OCI-LY3 (cell line): Measurements from ENCODE around the gene MICALL1.

Experiments used
- H2AFZ ChIP-seq: fragments of 200-600, 300-600 bp; shearing (Covaris generic); 2 replicates; pipeline ENCODE4 v1.6.0; 2014; ENCODE audit warnings: antibody characterized with exemption, low read depth, low read length
- H3K27ac ChIP-seq: fragments of 200-600, 300-600 bp; sonication (generic); 2 replicates; pipeline ENCODE4 v1.5.1; 2014; ENCODE audit warnings: mild to moderate bottlenecking, low read length, moderate library complexity, mixed read lengths
- H3K27me3 ChIP-seq: fragments of 200-600, 300-600 bp; sonication (generic); 2 replicates; pipeline ENCODE4 v1.6.1; 2014; ENCODE audit warnings: low read depth, low read length, mixed read lengths
- H3K36me3 ChIP-seq: fragments of 200-600, 300-600 bp; sonication (generic); replicated peaks from 2 replicates; pipeline ENCODE3; 2014; ENCODE audit warnings: low read depth, low read length, mixed read lengths
- H3K4me1 ChIP-seq: fragments of 300-600, 200-600 bp; sonication (generic); 2 replicates; pipeline ENCODE4 v1.6.1; 2014; ENCODE audit warnings: low read length, mixed read lengths
- H3K4me2 ChIP-seq: fragments of 200-600, 300-600 bp; sonication (generic); 2 replicates; pipeline ENCODE4 v1.6.1; 2014; ENCODE audit warnings: low read length, mixed read lengths
- H3K4me3 ChIP-seq: fragments of 300-600, 200-600 bp; sonication (generic); 2 replicates; pipeline ENCODE4 v1.5.1; 2014; ENCODE audit warnings: antibody characterized with exemption, mild to moderate bottlenecking, low read length, moderate library complexity
- H3K79me2 ChIP-seq: fragments of 300-600, 200-600 bp; shearing (Covaris generic); 2 replicates; pipeline ENCODE4 v1.6.1; 2014; ENCODE audit warnings: mild to moderate bottlenecking, low read length, mixed read lengths
- H3K9ac ChIP-seq: fragments of 300-600, 200-600 bp; shearing (Covaris generic); 2 replicates; pipeline ENCODE4 v1.6.0; 2014; ENCODE audit warnings: mild to moderate bottlenecking, low read length, moderate library complexity
- H3K9me3 ChIP-seq: fragments of 200-600, 300-600 bp; shearing (Covaris generic); 2 replicates; pipeline ENCODE4 v1.6.1; 2014; ENCODE audit warnings: low read length, mixed read lengths; ENCODE audit not compliant: insufficient read depth
- H4K20me1 ChIP-seq: fragments of 200-600, 300-600 bp; sonication (generic); 2 replicates; pipeline ENCODE4 v1.6.1; 2016; ENCODE audit warnings: low read length, mixed read lengths; ENCODE audit not compliant: insufficient read depth
- EZH2phosphoT487 ChIP-seq: fragments of 200-600 bp; shearing (Covaris generic); IDR thresholded peaks from 2 replicates; pipeline ENCODE4 v1.6.1; 2018; ENCODE audit warnings: antibody characterized with exemption, mixed run types, low read depth
- TF ChIP-seq, protein P1 (sequence below): fragments of 200-600, 300-600 bp; sonication (generic); IDR thresholded peaks from 2 replicates; pipeline ENCODE4 v1.5.1; 2014; ENCODE audit warnings: antibody characterized with exemption, low read length, low read depth

MICALL1 gene

DNA sequence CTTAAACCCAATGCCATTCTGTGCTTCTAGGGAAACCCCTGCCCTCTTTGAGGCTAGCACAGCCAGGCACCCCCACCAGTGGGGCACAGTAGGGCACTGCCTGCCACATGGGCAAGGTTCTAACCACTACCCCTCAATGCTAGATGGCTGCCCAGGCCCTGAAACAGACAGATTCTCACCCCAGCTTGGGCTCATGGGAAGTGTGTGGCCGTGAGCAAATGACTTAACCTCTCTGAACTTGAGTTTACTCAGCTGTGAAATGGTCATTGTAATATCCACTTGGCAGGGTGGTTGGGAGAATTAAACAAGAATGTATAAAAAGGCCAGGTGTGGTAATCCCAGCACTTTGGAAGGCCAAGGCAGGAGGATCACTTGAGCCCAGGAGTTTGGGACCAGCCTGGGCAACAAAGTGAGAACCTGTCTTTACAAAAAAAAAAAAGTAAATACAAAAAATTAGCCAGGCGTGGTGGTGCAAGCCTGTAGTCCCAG is 24.9 kb downstream of the MICALL1 start:
- Histone ChIP-seq H3K79me2 (no peaks in the 10 kb centered on the region), H3K27me3 (no peaks in the 10 kb centered on the region), H4K20me1 (no peaks in the 10 kb centered on the region), H3K4me1 (peaks cover 4% of the 10 kb centered on the region; the same call in 1 of the 2 replicates), H3K4me3 (no peak overlapping the region), H3K9ac (no peak overlapping the region), H3K9me3 (no peaks in the 10 kb centered on the region), H2AFZ (no peak overlapping the region), H3K4me2 (no peak overlapping the region), H3K36me3 (peaks cover 5% of the 10 kb centered on the region), H3K27ac (no peak overlapping the region)
- no peak for TF ChIP-seq EZH2phosphoT487
- TF ChIP-seq, protein P1, sequence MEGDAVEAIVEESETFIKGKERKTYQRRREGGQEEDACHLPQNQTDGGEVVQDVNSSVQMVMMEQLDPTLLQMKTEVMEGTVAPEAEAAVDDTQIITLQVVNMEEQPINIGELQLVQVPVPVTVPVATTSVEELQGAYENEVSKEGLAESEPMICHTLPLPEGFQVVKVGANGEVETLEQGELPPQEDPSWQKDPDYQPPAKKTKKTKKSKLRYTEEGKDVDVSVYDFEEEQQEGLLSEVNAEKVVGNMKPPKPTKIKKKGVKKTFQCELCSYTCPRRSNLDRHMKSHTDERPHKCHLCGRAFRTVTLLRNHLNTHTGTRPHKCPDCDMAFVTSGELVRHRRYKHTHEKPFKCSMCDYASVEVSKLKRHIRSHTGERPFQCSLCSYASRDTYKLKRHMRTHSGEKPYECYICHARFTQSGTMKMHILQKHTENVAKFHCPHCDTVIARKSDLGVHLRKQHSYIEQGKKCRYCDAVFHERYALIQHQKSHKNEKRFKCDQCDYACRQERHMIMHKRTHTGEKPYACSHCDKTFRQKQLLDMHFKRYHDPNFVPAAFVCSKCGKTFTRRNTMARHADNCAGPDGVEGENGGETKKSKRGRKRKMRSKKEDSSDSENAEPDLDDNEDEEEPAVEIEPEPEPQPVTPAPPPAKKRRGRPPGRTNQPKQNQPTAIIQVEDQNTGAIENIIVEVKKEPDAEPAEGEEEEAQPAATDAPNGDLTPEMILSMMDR: no peak; the same call in 1 of the 2 replicates

DNA sequence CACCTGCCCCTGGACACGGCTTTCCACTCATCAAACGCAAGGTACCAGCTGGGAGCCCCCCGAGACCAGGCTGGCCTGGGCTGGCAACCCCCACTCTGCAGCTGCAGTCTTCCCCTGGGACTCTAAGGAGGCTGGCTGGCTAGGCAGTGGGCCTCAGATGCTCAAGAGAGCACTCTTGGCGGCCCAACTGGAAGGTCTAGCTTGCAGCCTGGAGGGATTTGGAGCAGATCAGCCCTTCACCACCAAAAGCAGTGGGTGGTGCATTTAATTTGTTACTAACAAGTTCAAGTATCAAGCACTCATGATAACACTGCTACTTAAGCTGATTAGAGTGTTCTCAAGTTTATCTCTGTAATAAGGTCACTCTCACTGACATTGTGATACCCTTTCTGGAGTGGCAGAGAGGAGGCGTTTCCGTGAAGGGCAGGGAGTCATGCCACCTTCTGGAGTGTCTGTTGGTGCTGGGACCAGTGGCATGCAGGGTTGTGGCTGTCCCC is 25.8 kb downstream of the MICALL1 start:
- no peaks in the 10 kb centered on the region for H3K79me2 ChIP-seq
- H4K20me1 ChIP-seq: no peaks in the 10 kb centered on the region
- H2AFZ ChIP-seq: no peak overlapping the region
- H3K36me3 ChIP-seq: peaks cover 5% of the 10 kb centered on the region
- H3K4me1 ChIP-seq: peaks cover 4% of the 10 kb centered on the region; the same call in 1 of the 2 replicates
- H3K9ac ChIP-seq: no peak overlapping the region
- TF ChIP-seq EZH2phosphoT487: no peak
- TF ChIP-seq, protein P1: no peak
- H3K27ac ChIP-seq: no peak overlapping the region
- H3K4me2 ChIP-seq: no peak overlapping the region
- H3K9me3 ChIP-seq: no peaks in the 10 kb centered on the region
- no peak overlapping the region for H3K4me3 ChIP-seq
- H3K27me3 ChIP-seq: no peaks in the 10 kb centered on the region

DNA sequence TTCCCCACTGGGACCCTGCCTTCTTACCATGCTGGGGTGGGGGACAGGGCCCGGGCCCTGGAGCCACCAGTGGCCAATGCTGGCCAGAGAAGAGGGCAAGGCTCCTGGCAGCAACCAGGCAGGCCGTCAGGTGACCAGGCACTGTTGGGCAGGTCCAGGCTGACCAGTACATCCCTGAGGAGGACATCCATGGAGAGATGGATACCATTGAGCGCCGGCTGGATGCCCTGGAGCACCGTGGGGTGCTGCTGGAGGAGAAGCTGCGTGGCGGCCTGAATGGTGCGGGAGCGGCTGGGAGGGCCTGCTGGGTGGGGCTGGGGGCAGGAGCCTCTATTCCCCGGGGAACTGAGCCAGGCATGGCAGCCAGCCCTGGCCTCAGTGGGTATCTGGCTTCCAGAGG is 26.3 kb downstream of the MICALL1 start:
- no peak overlapping the region for H3K4me2 ChIP-seq
- no peak overlapping the region for H3K9ac ChIP-seq
- H3K27me3 ChIP-seq: no peaks in the 10 kb centered on the region
- H3K4me1 ChIP-seq: peaks cover 4% of the 10 kb centered on the region; the same call in 1 of the 2 replicates
- H3K79me2 ChIP-seq: no peaks in the 10 kb centered on the region
- TF ChIP-seq, protein P1: no peak
- no peak for TF ChIP-seq EZH2phosphoT487
- no peaks in the 10 kb centered on the region for H4K20me1 ChIP-seq
- H2AFZ ChIP-seq: no peak overlapping the region
- H3K36me3 ChIP-seq: peaks cover 5% of the 10 kb centered on the region
- H3K27ac ChIP-seq: no peak overlapping the region
- H3K9me3 ChIP-seq: no peaks in the 10 kb centered on the region
- H3K4me3 ChIP-seq: no peak overlapping the region

DNA sequence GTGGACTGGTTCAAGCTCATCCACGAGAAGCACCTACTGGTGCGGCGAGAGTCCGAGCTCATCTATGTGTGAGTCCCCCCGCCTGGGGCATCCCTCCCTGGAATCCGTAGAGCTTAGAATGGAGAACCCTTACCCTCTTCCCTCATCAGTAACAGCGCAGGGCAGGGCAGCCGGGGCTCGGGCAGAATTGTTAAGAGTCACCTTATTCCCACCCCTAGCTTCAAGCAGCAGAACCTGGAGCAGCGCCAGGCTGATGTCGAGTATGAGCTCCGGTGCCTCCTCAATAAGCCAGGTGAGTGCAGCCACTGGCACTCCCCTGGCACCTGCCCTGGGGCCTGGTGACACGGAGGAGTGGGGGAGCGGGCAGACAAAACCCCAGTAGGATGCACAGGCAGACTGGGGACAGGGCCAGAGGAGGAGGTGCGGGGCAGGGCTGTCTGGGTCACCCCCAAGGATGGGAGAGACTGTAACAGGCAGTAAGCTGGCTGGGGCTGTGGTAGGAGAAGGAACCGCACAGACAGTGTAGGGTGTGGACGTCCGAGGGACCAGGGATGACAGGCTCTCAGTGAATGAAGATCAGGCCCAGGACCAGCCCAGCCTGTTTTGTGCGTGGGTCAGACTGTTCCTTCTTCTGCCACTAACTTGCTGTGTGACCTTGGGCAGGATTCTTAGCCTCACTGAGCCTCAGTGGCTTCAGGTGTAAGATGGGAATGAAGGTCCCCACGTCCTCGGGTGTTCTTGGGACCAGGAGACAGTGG is 26.9 kb downstream of the MICALL1 start:
- TF ChIP-seq EZH2phosphoT487: no peak
- TF ChIP-seq, protein P1: no peak
- H4K20me1 ChIP-seq: no peaks in the 10 kb centered on the region

More for the DNA sequence above, 26.9 kb downstream of the MICALL1 start:
- Histone ChIP-seq H3K4me2 (no peak overlapping the region), H3K27me3 (no peaks in the 10 kb centered on the region), H3K27ac (no peak overlapping the region), H3K79me2 (no peaks in the 10 kb centered on the region), H2AFZ (no peak overlapping the region), H3K36me3 (peaks cover 5% of the 10 kb centered on the region), H3K9me3 (no peaks in the 10 kb centered on the region), H3K9ac (no peak overlapping the region), H3K4me1 (peaks cover 4% of the 10 kb centered on the region; the same call in 1 of the 2 replicates), H3K4me3 (no peak overlapping the region)
